ENCODE data around the gene FBXO4. TPM values are rescaled to one million over a fixed set of nuclear protein-coding genes. Genes with fewer than 3 reads are reported as not detected.
A peak's percentile ranks its signal among the peaks of the same experiment; 100 is the strongest.

Gene FBXO4
- total RNA-seq, 1 experiment from 2014 or later: 1.2 TPM

DNA sequence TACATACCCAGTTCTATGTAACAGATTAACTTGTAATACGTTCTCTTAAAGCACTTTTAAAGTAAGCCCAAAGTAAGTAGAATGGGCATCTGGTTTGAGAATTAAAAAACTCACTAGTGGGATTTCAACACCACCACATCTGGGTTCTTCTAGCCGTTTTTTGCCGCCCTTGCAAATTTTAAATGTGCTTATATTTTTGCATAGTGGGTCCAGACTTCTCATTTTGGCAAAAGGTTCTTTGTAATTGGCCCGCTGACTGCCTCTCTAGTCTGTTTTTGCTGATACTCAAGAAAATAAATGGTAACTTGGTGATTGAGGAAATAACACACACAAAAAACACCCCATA, 582 bp upstream of the FBXO4 start:
- Histone ChIP-seq H3K79me1 (ENCODE audit: insufficient read depth, low read depth, low read length, poor library complexity, severe bottlenecking) (no peaks in the 10 kb centered on the region), H4K8ac (replicated peaks; ENCODE audit: insufficient read length, low read depth, low read length) (no peak overlapping the region), H4K5ac (ENCODE audit: insufficient read length, low read depth, low read length) (no peak overlapping the region), H3K4me1 (ENCODE audit: insufficient read depth, low read length) (no peaks in the 10 kb centered on the region), H3K23ac (ENCODE audit: insufficient read length, low read depth, low read length) (no peak overlapping the region), H2BK120ac (ENCODE audit: low read depth, low read length, poor library complexity, severe bottlenecking) (no peak overlapping the region), H3K56ac (ENCODE audit: insufficient read length, low read depth, low read length) (no peak overlapping the region), H3K23me2 (ENCODE audit: insufficient read length, low read depth, low read length, poor library complexity, severe bottlenecking) (peaks cover 7% of the 10 kb centered on the region), H2BK5ac (ENCODE audit: insufficient read length, low read length) (no peak overlapping the region), H3K27ac (ENCODE audit: insufficient read length, low read depth, low read length) (no peak overlapping the region), H3K14ac (ENCODE audit: insufficient read depth, low read length) (no peak overlapping the region), H4K91ac (ENCODE audit: insufficient read length, low read depth, low read length) (no peak overlapping the region), H3K4ac (ENCODE audit: low read depth, low read length) (no peak overlapping the region), H2BK15ac (ENCODE audit: low read depth, low read length) (no peak overlapping the region), H2AFZ (ENCODE audit: low read length) (no peak overlapping the region), H3K79me2 (ENCODE audit: insufficient read depth, low read length) (no peaks in the 10 kb centered on the region), H3K9me3 (ENCODE audit: control insufficient read depth, low read depth, low read length) (no peaks in the 10 kb centered on the region), H3T11ph (ENCODE audit: low read length) (no peak overlapping the region), H2AK5ac (ENCODE audit: insufficient read length, low read length) (no peak overlapping the region), H2BK20ac (ENCODE audit: low read depth, low read length, poor library complexity, severe bottlenecking) (no peak overlapping the region), H2BK12ac (ENCODE audit: insufficient read length, low read depth, low read length) (no peak overlapping the region), H4K20me1 (ENCODE audit: control insufficient read depth, insufficient read depth, insufficient read length) (no peaks in the 10 kb centered on the region), H3K4me2 (ENCODE audit: insufficient read depth, insufficient read length, low read length) (peak overlapping the region; percentile 22), H3K18ac (ENCODE audit: insufficient read length, low read depth, low read length) (no peak overlapping the region), H3K27me3 (ENCODE audit: insufficient read depth, low read length) (no peaks in the 10 kb centered on the region), H3K9ac (ENCODE audit: extremely low read depth, insufficient read length, low read length) (peak overlapping the region; percentile 48)
- peaks cover 6% of the 10 kb centered on the region; the same call in 1 of the 2 replicates for H3K27me3 Mint-ChIP-seq (ENCODE audit: low read depth)
- WGBS (ENCODE audit: extremely low coverage, insufficient read length, low lambda C conversion rate): no CpG with 5 or more reads among the region's 4 CpGs
- H3K4me3 Mint-ChIP-seq: peak overlapping the region; percentile 73 to 74
- peaks cover 13 to 14% of the 10 kb centered on the region in 2 experiments for H3K4me1 Mint-ChIP-seq
- DNase-seq: no peak
- peaks cover 0 to 8% (median 5%) of the 10 kb centered on the region in 3 experiments; a peak in 3 of 7 replicates for H3K36me3 Mint-ChIP-seq (ENCODE audit: insufficient read depth in 1 of 3, low read depth in 3 of 3)
- TF ChIP-seq, protein P1, sequence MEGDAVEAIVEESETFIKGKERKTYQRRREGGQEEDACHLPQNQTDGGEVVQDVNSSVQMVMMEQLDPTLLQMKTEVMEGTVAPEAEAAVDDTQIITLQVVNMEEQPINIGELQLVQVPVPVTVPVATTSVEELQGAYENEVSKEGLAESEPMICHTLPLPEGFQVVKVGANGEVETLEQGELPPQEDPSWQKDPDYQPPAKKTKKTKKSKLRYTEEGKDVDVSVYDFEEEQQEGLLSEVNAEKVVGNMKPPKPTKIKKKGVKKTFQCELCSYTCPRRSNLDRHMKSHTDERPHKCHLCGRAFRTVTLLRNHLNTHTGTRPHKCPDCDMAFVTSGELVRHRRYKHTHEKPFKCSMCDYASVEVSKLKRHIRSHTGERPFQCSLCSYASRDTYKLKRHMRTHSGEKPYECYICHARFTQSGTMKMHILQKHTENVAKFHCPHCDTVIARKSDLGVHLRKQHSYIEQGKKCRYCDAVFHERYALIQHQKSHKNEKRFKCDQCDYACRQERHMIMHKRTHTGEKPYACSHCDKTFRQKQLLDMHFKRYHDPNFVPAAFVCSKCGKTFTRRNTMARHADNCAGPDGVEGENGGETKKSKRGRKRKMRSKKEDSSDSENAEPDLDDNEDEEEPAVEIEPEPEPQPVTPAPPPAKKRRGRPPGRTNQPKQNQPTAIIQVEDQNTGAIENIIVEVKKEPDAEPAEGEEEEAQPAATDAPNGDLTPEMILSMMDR (conservative IDR thresholded peaks at IDR 0.05): no peak
- H3K9me3 Mint-ChIP-seq: no peaks in the 10 kb centered on the region
- H3K27ac Mint-ChIP-seq: no peak overlapping the region

All from H9 (cell line).